Skeletal muscle satellite cell (primary cell): ENCODE measurements around the gene GLRA2.
"Not testable (repeated sequence)": the region's sequence is repeated elsewhere in the genome, so short reads cannot be mapped to it uniquely, and the experiment has no call there.

Experiments used
- H3K27me3 ChIP-seq: 2 replicates; pipeline ENCODE4 v1.7.0; 2013; ENCODE audit warnings: low read length; ENCODE audit not compliant: control insufficient read depth, insufficient read depth
- H3K36me3 ChIP-seq: 2 replicates; pipeline ENCODE4 v1.7.0; 2013; ENCODE audit warnings: mild to moderate bottlenecking, control low read depth, low read length; ENCODE audit not compliant: insufficient read depth
- H3K4me1 ChIP-seq: 2 replicates; pipeline ENCODE4 v1.7.0; 2013; ENCODE audit warnings: low read length; ENCODE audit not compliant: control insufficient read depth, insufficient read depth
- H3K4me2 ChIP-seq: 2 replicates; pipeline ENCODE4 v1.7.0; 2013; ENCODE audit warnings: mild to moderate bottlenecking, low read length
- H3K4me3 ChIP-seq: 2 replicates; pipeline ENCODE4 v1.7.0; 2013; ENCODE audit warnings: low read length
- H3K9ac ChIP-seq: 2 replicates; pipeline ENCODE4 v1.7.0; 2013; ENCODE audit warnings: mild to moderate bottlenecking, low read depth, low read length, moderate library complexity
- H3K9me3 ChIP-seq: replicated peaks from 2 replicates; pipeline ENCODE4 v1.7.0; 2013; ENCODE audit warnings: mild to moderate bottlenecking, control low read depth, low read length

GLRA2 gene

GRCh38 chrX:14598330-14598729 lies 69.0 kb downstream of the GLRA2 start:
- H3K9me3 ChIP-seq = no peaks in the 10 kb centered on the region
- H3K36me3 ChIP-seq = no peaks in the 10 kb centered on the region
- no peaks in the 10 kb centered on the region for H3K27me3 ChIP-seq
- H3K9ac ChIP-seq = no peak overlapping the region
- no peak overlapping the region for H3K4me2 ChIP-seq
- no peaks in the 10 kb centered on the region for H3K4me1 ChIP-seq
- H3K4me3 ChIP-seq = no peak overlapping the region

- H3K4me3 ChIP-seq = no peak overlapping the region
- peaks cover 2% of the 10 kb centered on the region for H3K9me3 ChIP-seq
- no peaks in the 10 kb centered on the region for H3K36me3 ChIP-seq
- no peak overlapping the region for H3K4me2 ChIP-seq
- no peaks in the 10 kb centered on the region for H3K4me1 ChIP-seq
- no peak overlapping the region for H3K9ac ChIP-seq
- H3K27me3 ChIP-seq = no peaks in the 10 kb centered on the region
Observed at GRCh38 chrX:14607446-14607985, 78.2 kb downstream of the GLRA2 start.

DNA sequence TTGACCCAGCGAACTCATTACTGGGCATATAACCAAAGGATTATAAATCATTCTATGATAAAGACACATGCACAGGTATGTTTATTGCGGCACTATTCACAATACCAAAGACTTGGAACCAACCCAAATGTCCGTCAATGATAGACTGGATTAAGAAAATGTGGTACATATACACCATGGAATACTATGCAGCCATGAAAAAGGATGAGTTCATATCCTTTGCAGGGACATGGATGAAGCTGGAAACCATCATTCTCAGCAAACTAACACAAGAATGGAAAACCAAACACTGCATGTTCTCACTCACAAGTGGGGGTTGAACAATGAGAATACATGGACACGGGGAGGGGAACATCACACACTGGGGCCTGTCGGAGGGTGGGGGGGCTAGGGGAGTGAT lies 83.1 kb downstream of the GLRA2 start:
- not testable (repeated sequence) for H3K9ac ChIP-seq, H3K4me1 ChIP-seq, H3K9me3 ChIP-seq, H3K27me3 ChIP-seq, H3K4me2 ChIP-seq, H3K4me3 ChIP-seq, H3K36me3 ChIP-seq

DNA sequence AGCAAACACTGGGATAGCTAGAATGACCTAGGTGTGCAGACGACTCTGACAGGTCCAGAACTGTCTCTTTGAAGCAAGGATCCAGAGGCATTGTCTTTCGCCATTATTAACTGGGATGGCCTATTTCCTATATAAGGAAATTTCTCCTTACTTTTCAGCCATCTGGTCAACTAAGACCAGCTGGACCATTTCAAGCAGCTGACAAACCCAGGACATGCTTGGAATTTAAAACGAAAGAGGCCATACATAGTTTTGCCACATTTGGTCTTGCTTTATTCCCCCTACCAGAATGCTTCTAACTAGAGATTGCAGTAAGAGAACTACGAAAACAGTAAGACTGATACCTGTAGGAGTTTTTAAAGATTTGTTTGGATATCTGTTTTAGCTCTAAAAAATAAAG lies 87.0 kb downstream of the GLRA2 start:
- H3K4me2 ChIP-seq = no peak overlapping the region
- H3K9ac ChIP-seq = no peak overlapping the region
- H3K4me3 ChIP-seq = no peak overlapping the region
- no peaks in the 10 kb centered on the region for H3K27me3 ChIP-seq
- H3K4me1 ChIP-seq = no peaks in the 10 kb centered on the region
- no peaks in the 10 kb centered on the region for H3K36me3 ChIP-seq
- peaks cover 3% of the 10 kb centered on the region for H3K9me3 ChIP-seq

DNA sequence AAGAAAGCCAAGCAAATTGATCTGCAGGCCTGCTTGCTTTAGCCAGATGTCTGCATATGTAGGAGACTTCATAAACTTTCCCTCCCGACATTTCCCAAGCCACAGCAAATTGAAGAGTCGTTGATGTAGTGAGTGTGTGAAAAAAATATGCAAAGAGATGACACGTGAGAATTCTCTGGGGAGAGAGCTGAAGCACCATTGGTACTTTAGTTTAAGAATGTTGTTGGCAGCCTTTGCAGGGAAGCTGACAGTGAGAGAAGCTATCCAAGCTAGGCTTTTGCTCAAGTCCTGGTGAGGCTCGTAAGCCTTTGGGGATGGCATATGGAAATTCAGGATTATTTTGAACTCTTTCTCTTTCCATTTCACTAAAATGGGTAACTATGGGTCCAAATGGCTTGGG lies 87.5 kb downstream of the GLRA2 start:
- no peaks in the 10 kb centered on the region for H3K4me1 ChIP-seq
- H3K27me3 ChIP-seq = no peaks in the 10 kb centered on the region
- H3K9ac ChIP-seq = no peak overlapping the region

DNA sequence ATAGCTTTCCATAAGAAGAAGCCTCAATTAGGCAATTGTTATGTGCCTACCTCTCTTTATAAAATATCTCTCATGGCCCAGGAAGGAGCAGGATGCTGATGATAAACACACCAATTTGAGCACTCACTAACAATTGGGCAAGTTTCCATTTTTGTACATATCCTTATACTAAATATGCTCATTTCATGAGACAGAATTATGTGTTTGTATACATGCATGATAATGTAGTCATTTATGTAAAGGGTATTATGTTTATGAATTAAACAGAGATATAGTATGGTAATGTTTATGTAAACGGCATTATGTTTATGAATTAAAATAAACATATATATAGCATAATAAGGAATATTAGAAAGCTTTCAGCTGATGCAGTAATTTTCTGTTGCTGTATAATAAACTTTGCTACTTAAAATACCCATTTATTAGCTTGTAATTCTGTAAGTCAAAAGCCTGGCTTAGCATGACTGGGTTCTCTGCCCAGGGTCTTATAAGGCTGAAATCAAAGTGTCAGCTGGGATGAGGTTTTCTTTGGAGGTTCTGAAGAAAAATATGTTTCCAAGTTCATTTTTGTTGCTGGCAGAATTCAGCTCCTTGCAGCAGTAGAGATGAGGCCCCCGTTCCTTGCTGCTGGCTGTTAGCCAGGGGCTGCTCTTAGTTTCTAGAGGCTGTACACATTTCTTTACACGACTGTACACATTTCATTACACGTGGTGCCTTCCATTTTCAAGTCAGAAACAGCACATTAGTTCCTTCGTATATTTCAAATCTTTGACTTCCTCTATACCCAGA lies 89.0 kb downstream of the GLRA2 start:
- Histone ChIP-seq H3K4me3 (no peak overlapping the region), H3K4me1 (no peaks in the 10 kb centered on the region), H3K36me3 (no peaks in the 10 kb centered on the region), H3K9me3 (peaks cover 3% of the 10 kb centered on the region), H3K9ac (no peak overlapping the region), H3K27me3 (no peaks in the 10 kb centered on the region), H3K4me2 (no peak overlapping the region)

More for the DNA sequence above, 87.5 kb downstream of the GLRA2 start:
- H3K4me2 ChIP-seq = no peak overlapping the region
- H3K36me3 ChIP-seq = no peaks in the 10 kb centered on the region
- peaks cover 3% of the 10 kb centered on the region for H3K9me3 ChIP-seq
- no peak overlapping the region for H3K4me3 ChIP-seq

DNA sequence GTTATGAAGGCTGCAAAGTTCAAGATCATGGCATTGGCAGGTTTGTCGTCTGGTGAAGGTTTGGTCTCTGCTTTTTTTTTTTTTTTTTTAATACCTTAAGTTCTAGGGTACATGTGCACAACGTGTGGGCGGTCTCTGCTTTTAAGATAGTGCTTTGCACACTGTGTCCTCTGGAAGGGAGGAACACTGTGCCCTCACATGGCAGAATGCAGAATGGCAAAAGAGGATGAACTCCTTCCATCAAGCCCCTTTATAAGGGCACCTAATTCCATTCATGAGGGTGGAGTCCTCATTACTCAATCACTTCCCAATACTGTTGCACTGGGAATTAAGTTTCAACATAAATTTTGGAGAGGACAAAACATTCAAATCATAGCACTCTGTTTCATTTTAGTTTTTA lies 101.4 kb downstream of the GLRA2 start:
- Histone ChIP-seq H3K36me3 (no peaks in the 10 kb centered on the region), H3K4me1 (no peaks in the 10 kb centered on the region), H3K9me3 (no peaks in the 10 kb centered on the region), H3K9ac (no peak overlapping the region), H3K27me3 (no peaks in the 10 kb centered on the region), H3K4me3 (no peak overlapping the region), H3K4me2 (no peak overlapping the region)

DNA sequence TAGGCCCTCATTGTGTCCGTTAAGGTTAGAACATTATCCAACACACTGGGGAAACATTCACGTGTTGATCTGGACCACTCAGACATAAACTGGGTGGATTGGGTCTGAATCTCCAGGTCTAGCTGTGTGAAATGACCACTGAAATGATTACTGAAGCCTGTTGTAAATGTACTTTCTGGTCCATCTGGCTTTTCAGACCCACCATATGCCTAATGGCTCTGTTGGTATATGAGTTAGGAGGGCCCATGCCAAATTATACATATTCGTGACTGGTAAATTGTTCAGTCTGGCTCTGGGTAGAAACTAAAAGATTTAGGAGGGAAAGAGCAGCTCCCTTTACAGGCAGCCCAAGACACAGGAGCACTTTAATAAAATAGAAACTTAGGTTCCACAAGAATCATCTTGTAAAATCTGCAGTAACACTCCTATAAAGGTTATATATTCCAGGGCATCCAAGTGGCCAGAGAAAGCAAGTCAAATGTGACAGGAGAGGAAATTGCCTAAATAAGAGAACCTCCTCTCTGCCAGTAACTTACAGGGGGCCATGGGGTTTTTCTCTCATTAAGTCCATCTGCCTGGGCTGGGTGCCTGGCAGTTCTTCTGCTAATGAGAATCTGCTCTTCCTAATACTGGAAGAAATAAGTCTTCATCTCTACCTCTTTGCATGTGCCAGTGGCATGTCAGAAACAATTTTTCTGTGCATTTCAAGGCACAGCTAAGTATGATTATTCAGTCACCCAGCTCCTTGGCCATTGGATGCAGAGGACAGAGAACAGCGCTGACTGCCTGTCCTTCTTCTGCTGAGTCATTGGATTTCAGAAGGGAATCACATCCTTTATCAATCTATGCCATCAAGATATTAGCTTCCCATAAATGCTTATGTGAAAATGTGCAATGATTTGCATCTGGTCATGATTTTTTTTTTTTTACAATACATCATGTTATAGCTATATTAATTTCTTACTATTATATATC lies 112.6 kb downstream of the GLRA2 start:
- Histone ChIP-seq H3K4me3 (no peak overlapping the region), H3K4me1 (no peaks in the 10 kb centered on the region), H3K27me3 (no peaks in the 10 kb centered on the region), H3K4me2 (no peak overlapping the region), H3K36me3 (no peaks in the 10 kb centered on the region), H3K9me3 (no peaks in the 10 kb centered on the region), H3K9ac (no peak overlapping the region)

- Histone ChIP-seq H3K9ac (no peak overlapping the region), H3K4me1 (no peaks in the 10 kb centered on the region), H3K9me3 (no peaks in the 10 kb centered on the region), H3K4me2 (no peak overlapping the region), H3K4me3 (no peak overlapping the region), H3K36me3 (no peaks in the 10 kb centered on the region), H3K27me3 (no peaks in the 10 kb centered on the region)
Observed at GRCh38 chrX:14660970-14661369, 131.6 kb downstream of the GLRA2 start.

- no peaks in the 10 kb centered on the region for H3K36me3 ChIP-seq
- no peak overlapping the region for H3K4me2 ChIP-seq
- H3K9me3 ChIP-seq = no peaks in the 10 kb centered on the region
- no peak overlapping the region for H3K9ac ChIP-seq
- peaks cover 5% of the 10 kb centered on the region for H3K4me1 ChIP-seq
- H3K4me3 ChIP-seq = no peak overlapping the region
- H3K27me3 ChIP-seq = no peaks in the 10 kb centered on the region
Observed at GRCh38 chrX:14670819-14671218, 141.5 kb downstream of the GLRA2 start.

DNA sequence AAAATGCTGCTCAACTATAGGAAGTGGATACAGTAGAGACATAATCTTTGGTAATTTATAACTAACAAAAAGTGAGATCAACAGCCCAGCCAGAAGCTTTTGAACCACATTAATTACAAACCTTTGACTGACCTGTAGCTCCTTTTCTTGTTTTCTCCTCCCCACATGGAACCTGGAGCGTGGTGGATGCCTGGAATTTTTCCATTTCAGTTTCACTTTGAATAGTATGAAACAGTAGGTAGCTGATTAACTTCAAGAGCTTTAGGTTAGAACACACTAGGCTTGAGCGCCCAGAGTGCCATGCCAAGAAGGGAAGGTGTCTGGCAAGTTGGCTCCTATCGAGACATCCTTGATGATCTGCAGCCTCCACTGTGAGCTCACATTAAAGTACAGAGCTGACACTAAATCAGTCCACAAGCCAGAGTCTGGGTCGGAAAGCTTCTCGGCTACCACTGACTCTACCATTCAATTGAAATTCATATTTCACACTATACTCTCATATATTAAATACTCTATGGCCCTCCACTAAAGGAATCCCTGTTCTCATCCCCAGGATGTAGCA lies 143.4 kb downstream of the GLRA2 start:
- H3K9me3 ChIP-seq = no peaks in the 10 kb centered on the region
- H3K36me3 ChIP-seq = no peaks in the 10 kb centered on the region
- H3K9ac ChIP-seq = no peak overlapping the region
- no peak overlapping the region for H3K4me2 ChIP-seq
- no peaks in the 10 kb centered on the region for H3K27me3 ChIP-seq
- H3K4me3 ChIP-seq = no peak overlapping the region
- peaks cover 5% of the 10 kb centered on the region for H3K4me1 ChIP-seq
